Activated CD4-positive, alpha-beta T cell treated with anti-CD3 and anti-CD28 coated beads for 24 hours (primary cell): ENCODE data around the gene PHLDA1.

Experiments used
- DNase-seq, 2 donors: peaks; one replicate each; pipeline ENCODE4 v3.0.0-alpha.2; 2020; ENCODE audit warnings: low read depth in 2 of 2

The PHLDA1 gene

DNA sequence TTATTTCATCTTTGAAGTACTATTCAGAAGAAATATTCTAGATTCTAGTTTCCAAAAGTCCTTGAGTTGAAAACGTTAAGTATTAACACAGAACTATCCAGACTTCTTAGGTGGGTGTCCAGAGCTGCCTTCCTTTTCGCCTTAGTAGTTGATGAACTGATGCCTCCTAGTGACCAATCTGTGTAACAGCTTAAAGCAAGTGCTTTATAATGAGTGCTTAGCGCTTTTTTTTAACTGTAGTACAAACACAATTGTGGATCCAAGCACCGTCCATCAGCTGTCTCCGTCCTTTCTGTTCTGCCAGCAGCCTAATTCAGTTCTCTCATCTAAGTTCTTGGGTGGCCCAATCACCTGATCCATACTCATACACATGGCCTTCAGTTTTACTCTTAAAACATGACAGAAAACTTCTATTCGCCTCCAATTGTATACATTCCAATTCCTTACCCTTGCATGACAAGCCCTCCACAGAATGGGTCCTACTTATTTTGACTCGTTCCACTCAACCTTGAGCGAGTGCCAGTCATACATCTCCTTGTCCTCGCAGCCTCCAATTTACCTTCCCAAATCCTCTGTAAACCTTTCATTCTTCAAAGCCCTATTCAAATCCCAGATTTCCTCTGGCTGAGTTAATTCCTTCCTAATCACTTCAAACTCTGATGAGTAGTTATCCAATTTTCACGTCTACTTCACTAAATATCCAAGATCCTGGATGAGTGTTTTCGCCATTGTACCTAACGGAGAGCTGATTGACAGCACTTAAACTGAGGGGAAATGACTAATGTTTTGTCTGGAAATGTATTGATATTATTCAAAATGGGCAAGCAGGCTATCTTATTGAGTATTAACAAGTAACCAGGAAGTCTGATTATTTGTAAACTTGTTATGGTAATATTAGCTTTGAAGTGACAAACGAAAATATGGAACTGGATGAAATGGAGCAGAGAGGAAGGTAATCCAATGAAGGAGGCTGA, 5.8 kb upstream of the PHLDA1 start:
- DNase-seq: no peak

DNA sequence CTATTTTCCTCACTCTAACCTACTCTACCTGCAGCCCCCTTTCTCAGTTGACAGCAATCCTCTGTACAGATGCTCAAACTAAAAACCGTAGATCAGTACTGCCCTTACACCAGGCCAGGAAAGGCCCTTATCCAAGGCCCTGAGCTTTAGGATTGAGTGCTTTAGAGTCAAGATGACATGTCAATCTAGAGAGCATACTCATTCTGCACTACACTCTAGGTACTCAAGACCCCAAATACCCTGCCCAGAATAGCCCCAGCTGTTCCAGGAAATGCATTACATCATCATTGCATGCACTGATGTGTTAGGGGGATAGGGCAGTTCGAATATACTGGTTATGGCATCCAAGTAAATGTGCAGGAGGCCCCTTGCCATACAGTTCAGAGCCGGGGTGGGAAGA, 3.5 kb upstream of the PHLDA1 start:
- no peak for DNase-seq

DNA sequence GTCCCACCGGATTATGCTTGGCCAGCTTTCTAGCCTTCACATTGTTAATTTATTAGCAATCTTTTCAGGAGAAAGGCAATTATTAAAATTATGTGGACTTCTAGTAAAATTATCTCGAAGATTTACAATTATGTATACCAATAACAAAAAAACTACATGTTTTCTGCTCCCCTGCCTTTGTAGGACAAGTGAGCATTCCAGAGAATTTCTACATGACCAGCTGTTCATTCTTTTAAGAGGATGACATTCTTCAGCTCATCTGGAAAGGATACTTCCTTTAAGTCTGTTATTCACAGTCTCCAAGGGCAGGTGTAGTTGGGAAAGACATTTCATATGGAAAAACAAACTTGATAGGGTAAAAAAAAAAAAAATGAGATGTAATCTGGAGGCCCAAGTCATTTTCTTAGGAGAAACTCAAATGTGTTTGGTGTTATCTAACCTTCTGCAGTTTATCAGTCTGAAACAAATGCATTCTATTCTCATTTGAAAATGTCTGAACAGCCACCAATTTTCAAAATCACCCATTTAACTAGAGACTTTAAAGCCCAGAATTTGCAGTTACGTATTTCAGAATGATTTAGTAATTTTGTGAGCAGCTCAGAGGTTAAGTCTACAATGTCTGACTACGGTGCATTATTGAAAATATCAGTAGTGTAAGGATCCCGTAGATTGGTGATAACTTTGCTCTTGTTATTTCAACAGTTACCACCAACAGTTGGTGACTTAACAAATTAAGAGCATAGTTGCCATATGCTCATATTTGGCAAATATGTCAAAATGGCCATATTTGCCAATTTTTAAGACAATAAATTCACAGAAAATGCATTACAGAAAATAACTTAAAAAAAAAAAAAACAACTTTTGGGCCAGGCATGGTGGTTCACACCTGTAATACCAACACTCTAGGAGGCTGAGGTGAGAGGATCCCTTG, 1.8 kb upstream of the PHLDA1 start:
- no peak for DNase-seq

DNA sequence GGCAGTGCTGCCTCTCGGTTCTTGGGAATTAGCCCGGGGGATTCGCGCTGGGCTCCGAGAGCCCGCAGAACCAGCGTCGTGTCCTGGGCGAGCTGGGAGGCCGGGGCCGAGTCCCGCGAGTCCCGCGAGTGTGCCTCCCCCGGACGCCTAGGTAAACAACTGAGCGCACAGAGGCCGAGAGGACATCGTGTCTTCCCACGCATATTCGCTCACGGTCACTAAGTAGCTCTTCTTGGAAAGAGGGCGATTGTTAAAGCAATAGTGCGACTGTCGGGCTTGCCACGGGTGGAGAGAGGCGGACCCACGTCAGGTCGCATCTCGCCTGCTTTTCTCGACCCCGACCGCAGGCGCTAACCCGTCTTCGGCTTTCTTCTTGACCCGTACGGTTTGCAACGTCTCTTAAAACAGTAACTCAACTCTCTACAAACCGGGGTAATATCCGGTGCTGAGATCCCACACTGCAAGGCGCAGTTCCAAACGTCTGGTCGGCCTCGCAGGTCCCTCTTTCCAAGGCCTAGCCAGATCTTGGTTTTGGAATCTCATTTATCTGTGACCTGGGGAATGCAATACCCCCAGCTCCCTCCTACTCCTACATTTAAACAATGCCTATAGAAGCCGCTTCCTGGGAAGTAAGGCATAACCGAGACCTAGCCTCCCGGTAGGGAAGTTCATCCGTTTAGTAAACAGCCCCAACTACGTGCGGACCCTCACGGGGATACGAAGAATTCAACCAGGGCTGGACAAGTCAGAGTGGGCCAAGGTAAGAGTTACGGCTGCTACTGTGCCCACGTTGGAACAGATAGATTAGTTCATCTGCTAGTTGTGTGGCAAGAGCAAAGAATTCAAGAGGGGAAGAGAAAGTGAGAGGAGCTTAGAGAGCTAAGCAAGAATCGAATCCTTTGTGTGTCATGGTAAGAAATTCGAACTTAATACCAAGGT, 736 bp upstream of the PHLDA1 start:
- DNase-seq: peak in 1 of 2 donors; percentile 20

DNA sequence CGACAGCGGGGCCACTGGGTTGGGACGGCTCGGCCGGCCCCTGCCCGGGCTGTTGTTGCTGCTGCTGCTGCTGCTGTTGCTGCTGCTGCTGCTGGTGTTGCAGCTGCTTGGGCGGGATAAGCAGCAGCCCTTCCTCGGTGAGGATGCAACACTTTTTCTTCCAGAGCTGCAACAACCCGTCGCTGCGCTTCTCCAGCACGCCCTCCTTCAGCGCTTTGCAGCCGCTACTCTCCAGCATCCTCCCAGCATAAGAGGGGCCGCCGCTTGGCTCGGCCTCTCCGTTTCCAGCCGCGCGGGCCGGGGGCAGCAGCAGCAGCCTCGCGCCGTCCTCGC, 529 bp downstream of the PHLDA1 start:
- no peak for DNase-seq

DNA sequence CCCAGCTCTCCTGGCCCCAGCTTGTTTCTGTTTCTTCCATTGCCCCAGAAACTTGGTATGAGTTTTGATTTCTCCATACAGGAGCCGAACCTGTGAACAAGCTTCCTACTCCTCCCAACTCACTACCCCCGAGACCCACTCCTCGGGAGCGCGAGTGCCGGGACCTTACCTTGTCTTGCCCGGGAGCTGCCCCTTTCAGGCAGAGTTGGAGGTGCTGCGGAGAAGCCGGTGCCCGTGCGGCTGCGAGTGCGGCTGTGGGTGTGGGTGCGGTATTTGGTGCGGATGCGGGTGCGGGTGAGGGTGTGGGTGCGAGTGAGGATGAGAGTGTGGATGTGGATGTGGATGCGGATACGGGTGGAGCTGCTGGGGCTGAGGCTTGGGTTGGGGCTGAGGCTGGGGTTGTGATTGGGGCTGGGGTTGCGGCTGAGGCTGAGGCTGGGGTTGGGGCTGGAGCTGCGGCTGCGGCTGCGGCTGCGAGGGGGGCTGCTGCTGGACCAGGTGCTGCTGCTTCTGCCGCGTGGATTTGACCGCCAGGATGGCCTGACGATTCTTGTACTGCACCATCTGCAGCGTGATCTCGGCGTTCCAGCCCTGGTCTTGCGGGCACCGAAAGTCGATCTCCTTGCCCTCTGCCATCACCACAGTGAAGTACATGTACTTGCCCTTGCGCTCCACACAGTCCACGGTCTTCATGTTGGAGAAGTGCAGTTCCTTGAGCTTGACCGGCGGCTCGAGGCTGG, 1.1 kb downstream of the PHLDA1 start:
- peak in 1 of 2 donors; percentile 42 for DNase-seq

DNA sequence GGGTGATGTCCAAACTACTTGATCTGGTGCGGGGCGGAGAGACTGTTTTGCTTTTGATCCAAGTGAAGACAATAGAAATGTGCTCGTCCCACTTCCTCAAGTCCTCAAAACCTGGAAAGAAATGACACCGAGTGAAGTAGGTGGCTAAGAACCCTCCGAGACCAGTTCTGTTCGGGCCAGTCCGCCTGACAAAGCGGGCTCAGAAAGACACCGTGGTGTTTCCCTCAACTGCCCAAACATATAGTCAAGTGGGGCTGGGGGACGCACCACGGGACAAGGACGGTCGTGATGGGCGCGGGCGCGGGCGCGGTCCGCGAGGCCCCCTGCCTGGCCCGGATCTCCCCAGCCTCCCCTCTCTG, 1.6 kb downstream of the PHLDA1 start:
- DNase-seq: no peak

DNA sequence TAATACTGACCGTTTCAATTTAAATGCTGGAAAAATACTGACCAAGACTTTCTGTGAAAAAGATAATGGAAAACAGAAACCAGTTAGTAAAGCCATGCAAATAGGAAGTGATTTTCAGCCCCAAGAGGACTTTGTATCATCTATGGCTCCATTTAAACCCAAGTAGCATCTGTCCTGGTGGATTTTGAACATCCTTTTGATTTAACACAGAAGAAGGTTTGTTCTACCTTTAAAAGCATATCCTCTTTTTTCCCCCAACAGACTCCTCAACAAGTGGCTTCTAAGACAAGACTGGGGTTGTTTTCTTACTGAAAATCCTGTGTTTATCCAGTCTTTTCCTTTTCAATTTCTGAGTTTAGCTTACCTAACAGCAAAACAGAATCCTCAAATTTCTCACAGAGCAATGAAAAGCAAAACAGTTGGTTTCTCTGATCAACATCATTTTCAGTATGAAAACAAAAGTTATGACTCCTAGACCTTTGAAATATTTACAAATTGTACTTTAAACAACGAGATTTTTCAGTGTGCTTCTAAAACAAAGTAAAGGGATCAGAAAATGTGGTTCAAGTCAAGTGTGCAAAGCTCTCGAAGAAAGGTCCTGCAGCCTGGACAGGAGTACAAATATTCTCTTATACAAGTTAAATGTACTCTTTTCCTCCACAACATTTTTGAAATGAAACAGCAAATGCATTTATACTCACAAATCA, 2.9 kb downstream of the PHLDA1 start:
- no peak for DNase-seq

DNA sequence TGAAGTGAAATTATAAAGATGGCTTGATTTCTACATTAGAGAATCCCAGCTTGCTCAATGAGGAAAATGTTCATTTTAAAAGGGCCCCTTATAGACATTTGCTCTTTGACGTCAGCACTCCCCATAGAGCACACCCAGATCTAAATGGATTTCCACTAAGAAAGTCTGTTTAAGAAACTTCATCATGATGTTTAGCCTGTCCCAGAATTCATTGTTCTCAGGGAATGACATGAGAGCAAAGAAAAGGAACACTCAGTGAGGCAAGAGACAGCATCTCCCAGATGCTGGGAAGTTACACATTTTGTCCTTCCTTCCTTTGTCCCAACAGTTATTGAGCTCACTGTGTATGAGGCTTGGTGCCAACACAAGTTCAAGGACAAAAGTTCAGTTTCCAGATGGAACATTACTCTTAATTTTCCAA, 4.9 kb downstream of the PHLDA1 start:
- no peak for DNase-seq

DNA sequence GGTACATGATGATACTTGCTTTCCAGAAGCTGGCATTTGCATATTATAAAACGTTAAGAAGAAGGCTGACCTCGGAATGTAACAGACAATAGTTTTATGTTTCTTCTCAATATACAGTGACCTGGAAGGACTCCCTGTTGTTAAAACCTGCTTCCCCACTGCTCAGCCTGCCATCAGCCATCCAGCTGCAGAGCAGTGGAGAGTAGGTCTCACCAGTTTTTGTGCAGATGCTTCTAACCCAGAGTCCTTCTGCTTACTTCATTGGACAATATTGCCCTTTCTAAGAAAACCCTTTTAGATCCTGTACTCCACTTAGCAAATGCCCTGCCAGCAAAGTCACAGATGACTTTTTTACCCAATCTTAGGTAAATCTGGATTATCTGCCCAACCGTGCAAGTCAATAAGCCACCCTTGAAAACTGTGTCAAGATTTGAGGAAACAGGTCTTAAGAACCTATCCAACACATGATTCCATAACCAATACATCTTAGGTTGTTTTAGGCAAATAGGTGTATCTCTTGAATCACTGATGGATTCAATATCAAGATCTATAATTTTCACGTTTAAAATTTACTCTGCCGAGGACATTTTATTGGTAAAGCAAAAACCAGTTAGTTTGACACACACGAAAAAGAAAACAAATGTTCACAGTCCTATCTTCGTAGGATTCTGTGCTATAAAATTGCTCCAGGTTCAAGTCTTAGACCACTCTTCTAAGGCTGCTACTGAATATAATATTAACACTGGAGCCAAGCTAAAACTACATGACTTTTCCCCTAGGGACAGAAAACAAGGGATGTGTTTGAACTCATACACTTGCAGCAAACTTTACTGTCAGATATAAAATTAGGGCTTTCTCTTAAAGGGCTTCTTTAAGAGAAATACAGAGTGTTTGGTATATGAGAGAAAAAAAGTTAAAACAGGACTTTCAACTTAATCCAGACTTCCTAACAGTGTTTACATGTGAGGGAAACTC, 5.7 kb downstream of the PHLDA1 start:
- DNase-seq: no peak

DNA sequence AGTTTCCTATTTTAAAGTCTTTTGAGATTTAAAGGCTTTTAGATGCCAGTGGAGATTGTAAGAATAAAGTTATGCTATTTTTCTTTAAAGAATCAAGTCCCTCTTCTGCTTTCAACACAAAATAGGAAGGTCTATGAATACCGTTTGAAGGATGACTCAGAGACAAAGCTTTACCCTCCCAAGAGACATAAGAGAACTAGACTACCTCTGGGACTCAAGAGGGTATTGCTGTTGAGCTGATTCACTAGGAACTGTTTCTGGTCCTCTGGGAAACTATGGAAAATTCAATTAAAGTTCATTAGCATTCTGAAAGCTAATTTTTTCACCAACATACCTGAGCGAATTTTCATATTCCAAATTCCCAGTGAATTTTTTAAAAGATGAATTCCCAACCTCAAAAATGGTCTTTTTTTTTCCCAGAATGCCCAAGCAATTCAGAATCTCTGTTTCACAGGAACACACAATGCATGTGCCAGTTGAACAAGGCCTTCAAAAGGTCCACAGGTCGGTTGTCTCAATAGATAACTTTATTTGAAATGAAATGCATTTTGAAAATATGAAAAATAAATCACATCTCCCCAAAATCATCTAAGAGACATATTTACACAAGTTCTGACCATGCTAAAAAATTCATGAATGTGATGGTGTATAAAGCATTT, 6.5 kb downstream of the PHLDA1 start:
- DNase-seq: no peak

DNA sequence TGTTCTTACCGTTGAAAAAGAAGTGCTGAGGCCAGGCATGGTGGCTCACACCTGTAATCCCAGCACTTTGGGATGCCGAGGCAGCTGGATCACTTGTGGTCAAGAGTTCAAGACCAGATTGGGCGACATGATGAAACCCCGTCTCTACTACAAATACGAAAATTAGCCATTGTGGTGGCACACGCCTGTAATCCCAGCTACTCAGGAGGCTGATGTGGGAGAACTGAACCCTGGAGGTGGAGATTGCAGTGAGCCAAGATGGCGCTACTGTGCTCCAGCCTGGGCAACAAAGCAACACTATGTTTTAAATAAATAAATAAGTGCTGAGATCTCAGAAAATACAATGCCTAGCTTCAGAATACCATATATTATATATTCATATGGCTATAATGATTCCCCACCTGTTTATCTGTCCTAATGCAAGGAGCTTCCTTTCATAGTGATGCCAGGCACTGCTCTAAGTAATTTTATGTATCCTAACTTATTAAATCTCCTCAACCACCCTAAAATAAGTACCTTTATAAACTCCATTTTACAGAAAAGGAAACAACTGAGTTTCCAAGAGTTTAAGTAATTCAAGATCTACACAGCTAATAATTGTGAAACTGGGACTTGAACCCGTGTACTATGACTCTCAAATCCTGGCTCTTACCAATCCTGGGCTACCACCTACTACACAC, 7.3 kb downstream of the PHLDA1 start:
- no peak for DNase-seq

DNA sequence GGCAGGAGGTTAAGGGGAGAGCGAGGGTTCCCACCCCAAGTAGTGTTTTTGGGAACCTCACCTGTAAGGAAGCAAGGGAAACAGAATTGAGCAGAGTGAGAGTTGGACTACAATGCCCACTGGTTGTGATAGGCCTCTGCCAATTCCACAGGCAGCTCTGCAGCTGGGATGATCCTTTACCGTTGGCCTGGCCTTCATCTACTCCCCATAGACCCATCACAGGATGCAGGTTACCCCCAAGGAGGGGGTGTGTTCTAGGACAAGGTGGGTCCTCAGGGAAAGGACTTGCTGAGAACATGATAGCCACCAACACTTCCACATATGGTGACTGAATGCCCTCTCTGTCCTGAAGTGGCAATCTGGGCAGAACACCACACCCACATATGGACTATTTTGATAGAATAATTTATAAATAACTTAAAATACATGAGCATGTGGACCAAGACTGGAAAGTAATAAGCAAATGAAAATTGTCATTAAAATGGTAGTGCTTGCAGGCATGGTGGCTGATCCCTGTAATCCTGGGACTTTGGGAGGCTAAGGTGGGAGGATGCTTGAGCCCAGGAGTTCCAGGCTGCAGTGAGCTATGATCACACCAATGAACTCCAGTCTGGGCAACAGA, 8.4 kb downstream of the PHLDA1 start:
- no peak for DNase-seq

DNA sequence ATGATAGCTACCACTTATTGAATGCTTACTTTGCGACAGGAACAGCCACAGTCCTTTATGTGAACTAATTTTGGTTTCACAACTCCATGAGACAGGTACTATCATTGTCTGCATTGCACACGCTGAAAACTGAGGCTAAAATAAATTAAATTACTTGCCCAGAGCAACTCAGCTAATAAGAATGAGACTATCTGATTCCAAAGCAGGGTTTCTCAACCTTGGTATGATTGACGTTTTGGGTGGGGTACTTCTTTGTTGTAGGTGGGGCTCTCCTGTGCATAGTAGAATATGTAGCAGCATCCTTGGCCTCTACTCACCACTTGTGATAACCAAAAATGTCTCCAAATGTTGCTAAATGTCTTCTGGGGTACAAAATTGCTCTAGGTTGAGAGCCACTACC, 9.1 kb downstream of the PHLDA1 start:
- no peak for DNase-seq

DNA sequence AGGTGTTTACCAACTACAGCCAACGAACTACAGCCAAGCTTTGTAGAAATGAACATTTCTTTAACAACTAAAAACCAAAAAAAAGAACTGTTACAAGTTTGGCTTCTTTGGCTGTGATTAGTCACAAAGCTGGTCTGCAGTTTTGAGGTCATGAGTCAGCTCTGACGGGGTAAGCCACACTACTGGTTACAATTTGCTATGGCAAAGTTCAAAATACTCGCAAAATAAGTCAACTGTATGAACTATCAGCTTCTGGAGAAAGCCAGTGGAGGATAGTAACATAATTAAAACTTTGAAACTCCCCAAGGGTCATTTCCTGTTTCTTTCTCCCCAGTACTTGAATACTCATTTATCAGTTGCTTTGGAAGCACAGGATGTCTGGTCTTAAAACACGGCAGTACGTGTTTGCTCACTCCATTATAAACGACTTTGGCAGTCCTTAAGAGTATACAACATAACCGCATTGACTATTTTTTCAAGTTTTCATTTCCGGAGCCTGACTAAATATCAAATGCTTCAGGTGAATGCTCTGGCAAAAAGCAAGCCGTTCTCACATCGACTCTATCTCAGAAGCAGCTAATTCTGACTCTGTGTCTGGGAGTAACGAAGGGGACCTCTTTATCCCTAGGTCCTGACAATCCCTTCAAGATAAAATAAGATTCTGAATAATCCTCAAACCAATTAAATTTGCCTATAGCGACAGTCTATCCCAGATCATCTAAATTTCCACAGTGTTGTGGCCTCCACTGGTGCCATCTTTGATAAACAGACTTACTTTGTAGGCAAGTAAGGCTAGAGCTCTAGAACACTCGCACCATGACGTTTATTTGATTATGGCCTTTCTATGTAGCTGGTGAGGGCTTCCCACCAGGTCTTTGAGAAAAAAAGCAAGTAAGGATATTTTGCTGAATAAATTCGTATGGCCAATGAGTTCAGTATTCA, 10.6 kb downstream of the PHLDA1 start:
- DNase-seq: peak in 1 of 2 donors; percentile 49

DNA sequence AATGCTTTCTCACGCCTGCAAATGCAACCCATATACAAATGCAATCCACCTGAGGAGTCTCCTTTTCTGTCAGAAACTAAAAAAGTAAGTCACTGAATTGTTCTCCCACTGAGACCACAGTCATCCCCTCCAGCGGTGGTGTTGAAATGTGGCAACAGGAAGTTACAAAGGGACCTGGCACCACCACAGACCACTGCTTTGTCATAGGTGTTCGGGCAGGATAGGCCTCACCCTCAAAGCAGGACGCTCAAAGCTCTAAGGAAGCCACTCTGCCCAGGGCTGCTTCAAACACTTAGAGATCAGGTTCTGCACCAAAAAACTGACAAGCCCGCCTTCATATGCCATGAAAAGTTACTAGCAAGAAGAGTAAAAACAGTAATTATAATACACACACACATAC, 11.3 kb downstream of the PHLDA1 start:
- DNase-seq: peak; percentile 51 to 55
